Colonic mucosa (tissue), 4 donors: ENCODE results near the gene IL17RB. TPM values are rescaled to one million over a fixed set of nuclear protein-coding genes. Genes with fewer than 3 reads are reported as not detected.

Source experiments
- DNase-seq: peaks from one replicate; pipeline ENCODE4 v3.0.0-alpha.2; 2020
- H3K27ac ChIP-seq: fragments of 200-600 bp; one replicate; pipeline ENCODE4 v1.8.0; 2021
- H3K27me3 ChIP-seq: fragments of 200-600 bp; one replicate; pipeline ENCODE4 v1.8.0; 2021
- H3K36me3 ChIP-seq: fragments of 200-600 bp; one replicate; pipeline ENCODE4 v1.8.0; 2021
- H3K4me1 ChIP-seq: fragments of 200-600 bp; one replicate; pipeline ENCODE4 v1.8.0; 2021; ENCODE audit warnings: mild to moderate bottlenecking
- H3K4me3 ChIP-seq: fragments of 200-600 bp; one replicate; pipeline ENCODE4 v1.8.0; 2021
- H3K9ac ChIP-seq, 2 donors: one replicate each; pipeline ENCODE4 v1.7.0; 2013; ENCODE audit warnings: control low read depth in 2 of 2, low read depth in 2 of 2, low read length in 2 of 2
- H3K9me3 ChIP-seq: fragments of 200-600 bp; one replicate; pipeline ENCODE4 v1.8.0; 2021
- intact Hi-C: fragments of 100-400 bp; cut with DNase I; formaldehyde crosslinking; loops from one replicate; pipeline ENCODE4 v1.14.1; 2022
- total RNA-seq, 2 donors: library from RNA; stranded (reverse); fragmentation: NEBNext Ultra II Directional in 1 of 2; extraction: Animal tissue kit (Norgen Biotek cat#: 25700) in 1 of 2; gene quantifications; one replicate each; pipeline ENCODE4 v1.2.1, GENCODE V29; 2021
- TF ChIP-seq, protein P1 (sequence below): fragments of 200-600 bp; IDR thresholded peaks from one replicate; pipeline ENCODE4 v1.8.0; 2022; ENCODE audit warnings: antibody characterized with exemption, mild to moderate bottlenecking
- donor health status: healthy.
- donor health status: DM: no; HTN: no; CAD: no.
- donor health status: DM: no; HTN: no; CAD: no.

The IL17RB gene
- total RNA-seq, 2 donors from 2014 or later: 18.6 to 25.7 TPM

DNA sequence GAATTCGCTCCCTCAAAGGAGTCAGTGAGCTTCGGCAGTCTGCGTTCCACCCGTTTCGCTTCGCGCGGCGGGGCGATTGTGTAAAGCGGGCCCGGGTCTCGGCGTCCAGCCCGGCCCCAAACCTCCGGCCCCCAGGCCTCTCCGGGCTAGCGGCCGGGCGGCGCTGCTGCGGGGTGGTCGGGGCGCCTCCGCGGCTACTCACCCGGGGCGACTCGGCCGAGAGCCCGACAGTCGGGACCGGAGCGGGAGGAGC is 561 bp upstream of the IL17RB start:
- no peaks in the 10 kb centered on the region for H3K9me3 ChIP-seq
- DNase-seq: no peak
- H3K27me3 ChIP-seq: no peaks in the 10 kb centered on the region
- H3K4me1 ChIP-seq: peaks cover 8% of the 10 kb centered on the region
- peak overlapping the region; percentile 92 for H3K27ac ChIP-seq
- H3K36me3 ChIP-seq: no peaks in the 10 kb centered on the region
- H3K9ac ChIP-seq: peak overlapping the region; percentile 81
- intact Hi-C loops: no loop called here
- H3K4me3 ChIP-seq: peak overlapping the region; percentile 83
- TF ChIP-seq, protein P1, sequence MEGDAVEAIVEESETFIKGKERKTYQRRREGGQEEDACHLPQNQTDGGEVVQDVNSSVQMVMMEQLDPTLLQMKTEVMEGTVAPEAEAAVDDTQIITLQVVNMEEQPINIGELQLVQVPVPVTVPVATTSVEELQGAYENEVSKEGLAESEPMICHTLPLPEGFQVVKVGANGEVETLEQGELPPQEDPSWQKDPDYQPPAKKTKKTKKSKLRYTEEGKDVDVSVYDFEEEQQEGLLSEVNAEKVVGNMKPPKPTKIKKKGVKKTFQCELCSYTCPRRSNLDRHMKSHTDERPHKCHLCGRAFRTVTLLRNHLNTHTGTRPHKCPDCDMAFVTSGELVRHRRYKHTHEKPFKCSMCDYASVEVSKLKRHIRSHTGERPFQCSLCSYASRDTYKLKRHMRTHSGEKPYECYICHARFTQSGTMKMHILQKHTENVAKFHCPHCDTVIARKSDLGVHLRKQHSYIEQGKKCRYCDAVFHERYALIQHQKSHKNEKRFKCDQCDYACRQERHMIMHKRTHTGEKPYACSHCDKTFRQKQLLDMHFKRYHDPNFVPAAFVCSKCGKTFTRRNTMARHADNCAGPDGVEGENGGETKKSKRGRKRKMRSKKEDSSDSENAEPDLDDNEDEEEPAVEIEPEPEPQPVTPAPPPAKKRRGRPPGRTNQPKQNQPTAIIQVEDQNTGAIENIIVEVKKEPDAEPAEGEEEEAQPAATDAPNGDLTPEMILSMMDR: no peak

DNA sequence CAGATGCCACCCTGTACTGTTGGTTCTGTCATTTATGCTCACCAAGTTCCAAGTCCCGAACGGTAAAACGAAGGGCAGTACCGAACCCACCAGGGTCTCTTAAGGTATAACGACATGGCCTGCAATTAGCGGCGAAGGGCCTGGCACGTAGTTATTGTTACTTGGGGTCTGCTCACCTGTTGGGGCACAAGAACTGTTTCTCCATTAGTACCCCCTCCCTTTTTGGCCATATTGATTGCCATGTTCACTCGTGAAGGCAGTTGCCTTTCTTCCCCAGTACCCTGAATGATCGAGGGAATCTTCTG is 435 bp downstream of the IL17RB start:
- Histone ChIP-seq H3K27me3 (no peaks in the 10 kb centered on the region), H3K36me3 (no peaks in the 10 kb centered on the region), H3K9ac (peak overlapping the region in 1 of 2 donors; percentile 62), H3K9me3 (no peaks in the 10 kb centered on the region), H3K4me3 (peak overlapping the region; percentile 83), H3K27ac (no peak overlapping the region), H3K4me1 (peaks cover 8% of the 10 kb centered on the region)
- TF ChIP-seq, protein P1: no peak
- no peak for DNase-seq
- intact Hi-C loops: no loop called here

DNA sequence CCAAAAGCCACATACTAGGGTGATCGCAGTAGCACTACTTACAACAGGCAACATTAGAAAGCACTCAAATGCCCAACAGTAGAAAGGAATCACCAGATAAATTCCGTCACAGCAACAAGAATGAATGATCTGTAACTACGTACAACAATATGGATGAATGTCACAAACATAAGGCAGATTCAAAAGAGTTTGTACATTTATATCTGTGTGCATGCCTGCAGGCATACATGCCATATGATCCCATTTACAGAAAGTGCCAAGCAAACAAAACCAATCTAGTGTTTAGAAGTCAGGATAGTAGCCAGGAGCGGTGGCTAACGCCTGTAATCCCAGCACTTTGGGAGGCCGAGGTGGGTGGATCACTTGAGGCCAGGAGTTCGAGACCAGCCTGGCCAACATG is 3.5 kb downstream of the IL17RB start:
- H3K4me3 ChIP-seq: no peak overlapping the region
- H3K9me3 ChIP-seq: no peaks in the 10 kb centered on the region
- H3K27ac ChIP-seq: no peak overlapping the region
- no peaks in the 10 kb centered on the region for H3K36me3 ChIP-seq
- H3K27me3 ChIP-seq: no peaks in the 10 kb centered on the region
- H3K4me1 ChIP-seq: no peaks in the 10 kb centered on the region
- intact Hi-C loops: no loop called here
- TF ChIP-seq, protein P1: no peak
- H3K9ac ChIP-seq: no peak overlapping the region
- no peak for DNase-seq

DNA sequence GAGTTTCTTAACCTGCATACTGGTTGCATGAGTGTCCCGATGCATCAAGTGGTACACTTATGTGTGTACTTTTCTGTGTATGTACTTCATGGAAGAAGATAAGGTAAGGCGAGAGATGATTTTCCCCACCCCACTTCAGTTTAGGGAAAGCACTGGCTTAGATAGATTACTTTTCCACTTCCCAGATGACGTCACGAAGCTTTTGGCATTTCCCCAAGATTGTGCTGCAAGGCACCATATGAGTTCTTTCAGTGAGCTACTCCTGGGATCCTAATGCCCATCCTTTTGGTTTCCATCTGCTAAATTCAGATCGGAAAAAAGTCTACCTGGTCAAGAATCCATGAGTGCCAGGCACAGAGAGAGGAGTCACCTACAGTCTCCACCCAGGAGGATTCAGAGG is 4.5 kb downstream of the IL17RB start:
- no peak overlapping the region for H3K4me3 ChIP-seq
- no peaks in the 10 kb centered on the region for H3K27me3 ChIP-seq
- peak; percentile 50 for DNase-seq
- H3K4me1 ChIP-seq: no peaks in the 10 kb centered on the region
- no peaks in the 10 kb centered on the region for H3K36me3 ChIP-seq
- TF ChIP-seq, protein P1: no peak
- intact Hi-C loops: no loop called here
- no peaks in the 10 kb centered on the region for H3K9me3 ChIP-seq
- H3K9ac ChIP-seq: no peak overlapping the region
- no peak overlapping the region for H3K27ac ChIP-seq

DNA sequence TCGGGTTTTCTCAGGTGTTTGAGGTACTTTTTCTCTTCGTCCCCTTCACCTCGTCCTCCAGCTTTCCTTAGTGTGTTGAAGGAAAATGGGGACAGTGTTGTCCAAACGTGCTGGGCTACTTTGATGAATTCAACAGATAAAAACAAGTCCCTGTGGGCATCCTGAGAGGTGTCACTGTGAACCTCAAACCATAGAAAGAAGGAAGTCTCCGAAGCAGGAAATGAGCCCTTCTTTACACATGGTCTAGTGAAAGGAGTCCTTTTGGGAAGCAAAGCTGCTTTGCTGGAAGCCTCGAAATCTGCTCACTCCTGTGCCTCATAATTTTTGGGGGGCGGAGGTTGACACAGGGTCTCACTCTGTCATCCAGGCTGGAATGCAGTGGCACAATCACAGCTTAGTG is 10.6 kb downstream of the IL17RB start:
- Histone ChIP-seq H3K9me3 (no peaks in the 10 kb centered on the region), H3K36me3 (no peaks in the 10 kb centered on the region), H3K27ac (no peak overlapping the region), H3K4me3 (no peak overlapping the region), H3K4me1 (no peaks in the 10 kb centered on the region), H3K9ac (no peak overlapping the region), H3K27me3 (no peaks in the 10 kb centered on the region)
- DNase-seq: no peak
- TF ChIP-seq, protein P1: no peak
- intact Hi-C loops: no loop called here

DNA sequence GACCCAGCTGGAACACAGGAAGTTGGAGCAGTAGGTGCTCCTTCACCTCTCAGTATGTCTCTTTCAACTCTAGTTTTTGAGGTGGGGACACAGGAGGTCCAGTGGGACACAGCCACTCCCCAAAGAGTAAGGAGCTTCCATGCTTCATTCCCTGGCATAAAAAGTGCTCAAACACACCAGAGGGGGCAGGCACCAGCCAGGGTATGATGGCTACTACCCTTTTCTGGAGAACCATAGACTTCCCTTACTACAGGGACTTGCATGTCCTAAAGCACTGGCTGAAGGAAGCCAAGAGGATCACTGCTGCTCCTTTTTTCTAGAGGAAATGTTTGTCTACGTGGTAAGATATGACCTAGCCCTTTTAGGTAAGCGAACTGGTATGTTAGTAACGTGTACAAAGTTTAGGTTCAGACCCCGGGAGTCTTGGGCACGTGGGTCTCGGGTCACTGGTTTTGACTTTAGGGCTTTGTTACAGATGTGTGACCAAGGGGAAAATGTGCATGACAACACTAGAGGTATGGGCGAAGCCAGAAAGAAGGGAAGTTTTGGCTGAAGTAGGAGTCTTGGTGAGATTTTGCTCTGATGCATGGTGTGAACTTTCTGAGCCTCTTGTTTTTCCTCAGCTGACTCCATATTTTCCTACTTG is 11.9 kb downstream of the IL17RB start:
- TF ChIP-seq, protein P1: no peak
- Histone ChIP-seq H3K9me3 (no peaks in the 10 kb centered on the region), H3K9ac (no peak overlapping the region), H3K27me3 (no peaks in the 10 kb centered on the region), H3K36me3 (no peaks in the 10 kb centered on the region), H3K4me1 (no peaks in the 10 kb centered on the region), H3K4me3 (no peak overlapping the region), H3K27ac (no peak overlapping the region)
- intact Hi-C loops: no loop called here
- DNase-seq: no peak
